Neural progenitor cell (in vitro differentiated cells): ENCODE results near the gene ERC2.

Experiments used
- CTCF ChIP-seq: fragments of 200-600 bp; sonication (generic); IDR thresholded peaks from 2 replicates; pipeline ENCODE4 v1.5.1; 2017; ENCODE audit warnings: antibody characterized with exemption, mild to moderate bottlenecking
- EZH2phosphoT487 ChIP-seq: fragments of 200-600 bp; sonication (generic); IDR thresholded peaks from 2 replicates; pipeline ENCODE4 v1.6.1; 2017; ENCODE audit warnings: antibody characterized with exemption

GRCh38 chr3:55647670-55648069 lies 820.6 kb downstream of the ERC2 start:
- no peak for TF ChIP-seq CTCF
- no peak for TF ChIP-seq EZH2phosphoT487
